Gastroesophageal sphincter (tissue), 3 donors: ENCODE measurements around the gene SCEL.

Experiments used
- CTCF ChIP-seq, 4 experiments: fragments of 200-600 bp in 2 of 4; fragments of 450-650 bp in 2 of 4; sonication (generic) in 1 of 4; IDR thresholded peaks; one replicate each; pipeline ENCODE4 v1.5.1; 2017 to 2019; ENCODE audit warnings: antibody characterized with exemption in 4 of 4, mild to moderate bottlenecking in 2 of 4, moderate library complexity in 2 of 4
- EP300 ChIP-seq: sonication (generic); formaldehyde crosslinking; IDR thresholded peaks from one replicate; pipeline ENCODE4 v1.6.1; 2017; ENCODE audit warnings: antibody characterized with exemption, mild to moderate bottlenecking
- POLR2A ChIP-seq, 2 donors: fragments of 450-650 bp; IDR thresholded peaks; one replicate each; pipeline ENCODE4 v1.6.1; 2017; ENCODE audit warnings: antibody characterized with exemption in 2 of 2, mild to moderate bottlenecking in 2 of 2, moderate library complexity in 1 of 2
- POLR2AphosphoS5 ChIP-seq: sonication (generic); formaldehyde crosslinking; IDR thresholded peaks from one replicate; pipeline ENCODE4 v1.6.1; 2017; ENCODE audit warnings: antibody characterized with exemption

GRCh38 chr13:77580748-77581147 is 45.2 kb downstream of the SCEL start:
- TF ChIP-seq CTCF (IDR thresholded peaks at IDR 0.05) = no peak
- TF ChIP-seq POLR2AphosphoS5 = no peak
- TF ChIP-seq POLR2A (IDR thresholded peaks at IDR 0.05) = no peak
- no peak for TF ChIP-seq EP300
